SKM-1 treated with dmso at 0.1 percent for 144 hours (cell line): Measurements from ENCODE around the gene S1PR3.

Source experiments
- DNase-seq: peaks from one replicate; lab custom pipeline; 2025; ENCODE audit not compliant: unreplicated experiment; lab: John Stamatoyannopoulos, UW

S1PR3 gene

GRCh38 chr9:88990729-88991065 is 571 bp upstream of the S1PR3 start:
- DNase-seq = no peak

GRCh38 chr9:88992556-88992955 is 1.3 kb downstream of the S1PR3 start:
- DNase-seq = no peak

GRCh38 chr9:88993327-88993726 is 2.1 kb downstream of the S1PR3 start:
- DNase-seq = no peak

GRCh38 chr9:88993871-88994460 is 2.7 kb downstream of the S1PR3 start:
- no peak for DNase-seq

GRCh38 chr9:88994469-88995199 is 3.4 kb downstream of the S1PR3 start:
- no peak for DNase-seq

- DNase-seq = no peak
Observed at GRCh38 chr9:88995200-88995577, 3.9 kb downstream of the S1PR3 start.

- no peak for DNase-seq
Observed at GRCh38 chr9:88995627-88996026, 4.4 kb downstream of the S1PR3 start.

- DNase-seq = no peak
Observed at GRCh38 chr9:88996046-88996920, 5.0 kb downstream of the S1PR3 start.

- no peak for DNase-seq
Observed at GRCh38 chr9:88996921-88997235, 5.6 kb downstream of the S1PR3 start.

- DNase-seq = no peak
Observed at GRCh38 chr9:88997646-88998045, 6.4 kb downstream of the S1PR3 start.

- DNase-seq = no peak
Observed at GRCh38 chr9:88998503-88998902, 7.2 kb downstream of the S1PR3 start.

GRCh38 chr9:88998911-88999310 is 7.6 kb downstream of the S1PR3 start:
- DNase-seq = no peak

GRCh38 chr9:89000371-89000781 is 9.1 kb downstream of the S1PR3 start:
- DNase-seq = no peak

GRCh38 chr9:89000973-89001916 is 10.0 kb downstream of the S1PR3 start:
- peak; percentile 50 for DNase-seq

- no peak for DNase-seq
Observed at GRCh38 chr9:89001917-89002540, 10.8 kb downstream of the S1PR3 start.

GRCh38 chr9:89002987-89003386 is 11.7 kb downstream of the S1PR3 start:
- DNase-seq = no peak

- no peak for DNase-seq
Observed at GRCh38 chr9:89005323-89005722, 14.1 kb downstream of the S1PR3 start.

- no peak for DNase-seq
Observed at GRCh38 chr9:89006267-89006666, 15.0 kb downstream of the S1PR3 start.

GRCh38 chr9:89006996-89007967 is 16.0 kb downstream of the S1PR3 start:
- DNase-seq = no peak
